ENCODE results near the gene FRMD6.

FRMD6 gene

GRCh38 chr14:51651388-51652167, at the start of gene FRMD6:
Gene FRMD6, plus strand, starts transcription at chr14:51651910. Its CDS starts 37,927 bp downstream, at chr14:51689837.
- H3K4me3 ChIP-seq (ENCODE audit: low read depth, low read length), result peak within 1 kb of the TSS; percentile 86
- H3K9me3 ChIP-seq (ENCODE audit: severe bottlenecking), result no peaks in the 10 kb centered on the region
- peak within 1 kb of the TSS; percentile 95 for H3K27ac ChIP-seq
- no peaks in the 10 kb centered on the region for H3K27me3 ChIP-seq (ENCODE audit: insufficient read depth, low read depth, severe bottlenecking)
- H3K36me3 ChIP-seq, result no peaks in the 10 kb centered on the region
- DNase-seq, result peak; percentile 88
- peak; percentile 78 for TF ChIP-seq CTCF (IDR thresholded peaks at IDR 0.05; ENCODE audit: low read depth, low read length)

- DNase-seq, result no peak
- TF ChIP-seq CTCF (IDR thresholded peaks at IDR 0.05; ENCODE audit: low read depth, low read length), result no peak
- Histone ChIP-seq H3K9me3 (ENCODE audit: severe bottlenecking) (no peaks in the 10 kb centered on the region), H3K27me3 (ENCODE audit: insufficient read depth, low read depth, severe bottlenecking) (no peaks in the 10 kb centered on the region), H3K4me3 (ENCODE audit: low read depth, low read length) (no peak overlapping the region), H3K36me3 (no peaks in the 10 kb centered on the region), H3K27ac (no peak overlapping the region)
Measured at GRCh38 chr14:51602310-51602709, 49.4 kb upstream of the FRMD6 start.

GRCh38 chr14:51603495-51603894, 48.2 kb upstream of the FRMD6 start:
- DNase-seq, result no peak
- TF ChIP-seq CTCF (IDR thresholded peaks at IDR 0.05; ENCODE audit: low read depth, low read length), result no peak
- no peaks in the 10 kb centered on the region for H3K27me3 ChIP-seq (ENCODE audit: insufficient read depth, low read depth, severe bottlenecking)
- H3K36me3 ChIP-seq, result no peaks in the 10 kb centered on the region
- H3K4me3 ChIP-seq (ENCODE audit: low read depth, low read length), result no peak overlapping the region
- H3K9me3 ChIP-seq (ENCODE audit: severe bottlenecking), result no peaks in the 10 kb centered on the region
- no peak overlapping the region for H3K27ac ChIP-seq

GRCh38 chr14:51604073-51604472, 47.6 kb upstream of the FRMD6 start:
- no peak overlapping the region for H3K4me3 ChIP-seq (ENCODE audit: low read depth, low read length)
- H3K27me3 ChIP-seq (ENCODE audit: insufficient read depth, low read depth, severe bottlenecking), result no peaks in the 10 kb centered on the region
- TF ChIP-seq CTCF (IDR thresholded peaks at IDR 0.05; ENCODE audit: low read depth, low read length), result no peak
- no peak for DNase-seq
- H3K36me3 ChIP-seq, result no peaks in the 10 kb centered on the region
- H3K27ac ChIP-seq, result no peak overlapping the region
- H3K9me3 ChIP-seq (ENCODE audit: severe bottlenecking), result no peaks in the 10 kb centered on the region

- DNase-seq, result no peak
- Histone ChIP-seq H3K27me3 (ENCODE audit: insufficient read depth, low read depth, severe bottlenecking) (no peaks in the 10 kb centered on the region), H3K36me3 (no peaks in the 10 kb centered on the region), H3K4me3 (ENCODE audit: low read depth, low read length) (no peak overlapping the region), H3K27ac (no peak overlapping the region), H3K9me3 (ENCODE audit: severe bottlenecking) (no peaks in the 10 kb centered on the region)
- no peak for TF ChIP-seq CTCF (IDR thresholded peaks at IDR 0.05; ENCODE audit: low read depth, low read length)
Measured at GRCh38 chr14:51605575-51605974, 46.1 kb upstream of the FRMD6 start.

- Histone ChIP-seq H3K27me3 (ENCODE audit: insufficient read depth, low read depth, severe bottlenecking) (no peaks in the 10 kb centered on the region), H3K4me3 (ENCODE audit: low read depth, low read length) (no peak overlapping the region), H3K27ac (no peak overlapping the region), H3K36me3 (no peaks in the 10 kb centered on the region), H3K9me3 (ENCODE audit: severe bottlenecking) (no peaks in the 10 kb centered on the region)
- TF ChIP-seq CTCF (IDR thresholded peaks at IDR 0.05; ENCODE audit: low read depth, low read length), result no peak
- no peak for DNase-seq
Measured at GRCh38 chr14:51607711-51608110, 44.0 kb upstream of the FRMD6 start.
